GM12878 (cell line): ENCODE measurements around the gene ARHGEF7.

Source experiments
- ATF2 ChIP-seq: IDR thresholded peaks from 2 replicates; pipeline ENCODE4 v1.6.1; 2012; ENCODE audit warnings: low read length, inconsistent platforms
- BCL3 ChIP-seq: IDR thresholded peaks from 2 replicates; pipeline ENCODE4 v1.6.1; 2011; ENCODE audit warnings: borderline replicate concordance, low read depth, mild to moderate bottlenecking, moderate library complexity, low read length; ENCODE audit not compliant: insufficient read depth, poor library complexity, severe bottlenecking
- CEBPB ChIP-seq, 2 experiments: fragments of 150-350 bp in 1 of 2; IDR thresholded peaks; 2 replicates each; pipeline ENCODE4 v1.6.1; 2012 to 2014; ENCODE audit warnings: low read depth in 2 of 2, low read length in 2 of 2, borderline replicate concordance in 1 of 2, inconsistent platforms in 1 of 2
- CTCF ChIP-seq, 3 experiments: IDR thresholded peaks in 2 of 3; conservative IDR thresholded peaks in 1 of 3; 2 replicates each; pipeline ENCODE4 v1.5.1; 2011; ENCODE audit warnings: low read depth in 3 of 3, low read length in 3 of 3, mild to moderate bottlenecking in 3 of 3, control low read depth in 2 of 3, moderate library complexity in 2 of 3, inconsistent platforms in 1 of 3, mixed read lengths in 1 of 3; ENCODE audit not compliant: control insufficient read depth in 2 of 3, insufficient read depth in 1 of 3; ENCODE audit errors: extremely low read depth in 1 of 3
- HDAC2 ChIP-seq: fragments of 200-600 bp; sonication (generic); IDR thresholded peaks from 2 replicates; pipeline ENCODE4 v1.6.1; 2017
- JUND ChIP-seq: IDR thresholded peaks from 2 replicates; pipeline ENCODE4 v1.6.1; 2012; ENCODE audit warnings: low read depth, mild to moderate bottlenecking, low read length, improper control_type of control experiment, moderate library complexity
- KDM1A ChIP-seq: fragments of 200-600 bp; sonication (generic); IDR thresholded peaks from 2 replicates; pipeline ENCODE4 v1.6.1; 2016; ENCODE audit warnings: borderline replicate concordance
- MAX ChIP-seq: IDR thresholded peaks from 2 replicates; pipeline ENCODE4 v1.6.1; 2012; ENCODE audit warnings: low read depth, low read length, improper control_type of control experiment
- MXI1 ChIP-seq: fragments of 150-350 bp; IDR thresholded peaks from 2 replicates; pipeline ENCODE4 v1.6.1; 2011; ENCODE audit warnings: low read depth, mild to moderate bottlenecking, inconsistent platforms, low read length, improper control_type of control experiment
- MYC ChIP-seq: IDR thresholded peaks from 2 replicates; pipeline ENCODE4 v1.6.1; 2011; ENCODE audit warnings: mild to moderate bottlenecking, low read length, moderate library complexity, inconsistent platforms; ENCODE audit not compliant: insufficient read depth, insufficient replicate concordance, insufficient read length, severe bottlenecking
- POLR2A ChIP-seq: IDR thresholded peaks from 2 replicates; pipeline ENCODE4 v1.6.1; 2011; ENCODE audit warnings: low read depth, mild to moderate bottlenecking, low read length
- RCOR1 ChIP-seq: conservative IDR thresholded peaks from 2 replicates; pipeline ENCODE4 v1.6.1; 2012; ENCODE audit warnings: low read depth, low read length, improper control_type of control experiment
- SREBF1 ChIP-seq: IDR thresholded peaks from 2 replicates; pipeline ENCODE4 v1.6.1; 2012; ENCODE audit warnings: mild to moderate bottlenecking, low read length

GRCh38 chr13:111353508-111353907 lies 238.4 kb downstream of the ARHGEF7 start:
- no peak for TF ChIP-seq MAX
- no peak for TF ChIP-seq POLR2A
- no peak for TF ChIP-seq BCL3
- no peak for TF ChIP-seq ATF2
- no peak for TF ChIP-seq MXI1
- TF ChIP-seq MYC: no peak
- TF ChIP-seq CEBPB (IDR thresholded peaks at IDR 0.05; ENCODE audit: borderline replicate concordance in 1 of 2, low read depth in 2 of 2, low read length in 2 of 2): no peak
- no peak for TF ChIP-seq KDM1A
- TF ChIP-seq RCOR1: no peak
- TF ChIP-seq CTCF (IDR thresholded peaks at IDR 0.05 in 2 of 3, conservative IDR thresholded peaks at IDR 0.05 in 1 of 3; ENCODE audit: control insufficient read depth in 2 of 3, extremely low read depth in 1 of 3, insufficient read depth in 1 of 3, low read depth in 3 of 3, low read length in 3 of 3): no peak
- TF ChIP-seq HDAC2: no peak
- no peak for TF ChIP-seq JUND
- TF ChIP-seq SREBF1: no peak
